Peyer's patch (tissue), 4 donors: Measurements from ENCODE around the gene CARMIL1.

Experiments used
- POLR2A ChIP-seq, 2 donors: fragments of 450-650 bp; IDR thresholded peaks; one replicate each; pipeline ENCODE4 v1.5.1; 2017; ENCODE audit warnings: antibody characterized with exemption in 2 of 2, mild to moderate bottlenecking in 2 of 2, moderate library complexity in 2 of 2
- TF ChIP-seq, protein P1 (sequence below), 6 experiments: fragments of 450-650 bp in 4 of 6; fragments of 200-600 bp in 2 of 6; sonication (generic) in 1 of 6; IDR thresholded peaks; one replicate each; pipeline ENCODE4 v1.5.1; 2017 to 2019; ENCODE audit warnings: antibody characterized with exemption in 6 of 6, mild to moderate bottlenecking in 3 of 6, moderate library complexity in 1 of 6

DNA sequence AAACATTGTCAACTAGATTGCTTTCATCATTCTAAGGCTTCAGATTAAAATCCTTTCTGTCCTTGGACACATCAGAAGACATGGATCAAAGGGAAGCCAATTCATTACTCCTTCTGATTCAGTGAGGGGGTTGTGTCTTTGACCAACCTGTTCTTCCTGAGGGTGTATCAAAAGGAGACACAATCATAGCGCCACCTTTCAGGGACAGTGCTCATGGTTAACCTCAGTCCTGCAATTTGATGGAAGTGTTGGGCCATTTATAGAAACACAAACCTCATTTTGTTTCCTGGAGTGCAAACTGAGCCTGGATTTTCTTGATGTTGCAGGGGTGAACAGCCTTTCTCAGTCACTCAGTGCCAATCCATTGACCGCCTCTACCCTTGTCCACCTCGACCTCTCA is 209.0 kb downstream of the CARMIL1 start:
- TF ChIP-seq, protein P1, sequence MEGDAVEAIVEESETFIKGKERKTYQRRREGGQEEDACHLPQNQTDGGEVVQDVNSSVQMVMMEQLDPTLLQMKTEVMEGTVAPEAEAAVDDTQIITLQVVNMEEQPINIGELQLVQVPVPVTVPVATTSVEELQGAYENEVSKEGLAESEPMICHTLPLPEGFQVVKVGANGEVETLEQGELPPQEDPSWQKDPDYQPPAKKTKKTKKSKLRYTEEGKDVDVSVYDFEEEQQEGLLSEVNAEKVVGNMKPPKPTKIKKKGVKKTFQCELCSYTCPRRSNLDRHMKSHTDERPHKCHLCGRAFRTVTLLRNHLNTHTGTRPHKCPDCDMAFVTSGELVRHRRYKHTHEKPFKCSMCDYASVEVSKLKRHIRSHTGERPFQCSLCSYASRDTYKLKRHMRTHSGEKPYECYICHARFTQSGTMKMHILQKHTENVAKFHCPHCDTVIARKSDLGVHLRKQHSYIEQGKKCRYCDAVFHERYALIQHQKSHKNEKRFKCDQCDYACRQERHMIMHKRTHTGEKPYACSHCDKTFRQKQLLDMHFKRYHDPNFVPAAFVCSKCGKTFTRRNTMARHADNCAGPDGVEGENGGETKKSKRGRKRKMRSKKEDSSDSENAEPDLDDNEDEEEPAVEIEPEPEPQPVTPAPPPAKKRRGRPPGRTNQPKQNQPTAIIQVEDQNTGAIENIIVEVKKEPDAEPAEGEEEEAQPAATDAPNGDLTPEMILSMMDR (IDR thresholded peaks at IDR 0.05): no peak
- no peak for TF ChIP-seq POLR2A (IDR thresholded peaks at IDR 0.05)
